DMS153 treated with DMSO at 0.1 percent for 48 hours (cell line): ENCODE data around the gene FSIP1.

ENCODE experiments used
- DNase-seq: peaks from one replicate; lab custom pipeline; 2025; ENCODE audit not compliant: unreplicated experiment; lab: John Stamatoyannopoulos, UW

FSIP1 gene

DNA sequence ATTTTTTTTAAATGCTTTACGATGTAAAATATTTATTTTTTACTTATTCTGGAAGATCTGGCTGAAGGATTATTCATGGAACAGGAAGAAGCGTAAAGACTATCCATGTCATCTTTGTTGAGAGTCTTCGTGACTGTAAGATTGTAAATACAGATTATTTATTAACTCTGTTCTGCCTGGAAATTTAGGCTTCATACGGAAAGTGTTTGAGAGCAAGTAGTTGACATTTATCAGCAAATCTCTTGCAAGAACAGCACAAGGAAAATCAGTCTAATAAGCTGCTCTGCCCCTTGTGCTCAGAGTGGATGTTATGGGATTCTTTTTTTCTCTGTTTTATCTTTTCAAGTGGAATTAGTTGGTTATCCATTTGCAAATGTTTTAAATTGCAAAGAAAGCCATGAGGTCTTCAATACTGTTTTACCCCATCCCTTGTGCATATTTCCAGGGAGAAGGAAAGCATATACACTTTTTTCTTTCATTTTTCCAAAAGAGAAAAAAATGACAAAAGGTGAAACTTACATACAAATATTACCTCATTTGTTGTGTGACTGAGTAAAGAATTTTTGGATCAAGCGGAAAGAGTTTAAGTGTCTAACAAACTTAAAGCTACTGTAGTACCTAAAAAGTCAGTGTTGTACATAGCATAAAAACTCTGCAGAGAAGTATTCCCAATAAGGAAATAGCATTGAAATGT is 186.1 kb downstream of the FSIP1 start:
- DNase-seq, result no peak

DNA sequence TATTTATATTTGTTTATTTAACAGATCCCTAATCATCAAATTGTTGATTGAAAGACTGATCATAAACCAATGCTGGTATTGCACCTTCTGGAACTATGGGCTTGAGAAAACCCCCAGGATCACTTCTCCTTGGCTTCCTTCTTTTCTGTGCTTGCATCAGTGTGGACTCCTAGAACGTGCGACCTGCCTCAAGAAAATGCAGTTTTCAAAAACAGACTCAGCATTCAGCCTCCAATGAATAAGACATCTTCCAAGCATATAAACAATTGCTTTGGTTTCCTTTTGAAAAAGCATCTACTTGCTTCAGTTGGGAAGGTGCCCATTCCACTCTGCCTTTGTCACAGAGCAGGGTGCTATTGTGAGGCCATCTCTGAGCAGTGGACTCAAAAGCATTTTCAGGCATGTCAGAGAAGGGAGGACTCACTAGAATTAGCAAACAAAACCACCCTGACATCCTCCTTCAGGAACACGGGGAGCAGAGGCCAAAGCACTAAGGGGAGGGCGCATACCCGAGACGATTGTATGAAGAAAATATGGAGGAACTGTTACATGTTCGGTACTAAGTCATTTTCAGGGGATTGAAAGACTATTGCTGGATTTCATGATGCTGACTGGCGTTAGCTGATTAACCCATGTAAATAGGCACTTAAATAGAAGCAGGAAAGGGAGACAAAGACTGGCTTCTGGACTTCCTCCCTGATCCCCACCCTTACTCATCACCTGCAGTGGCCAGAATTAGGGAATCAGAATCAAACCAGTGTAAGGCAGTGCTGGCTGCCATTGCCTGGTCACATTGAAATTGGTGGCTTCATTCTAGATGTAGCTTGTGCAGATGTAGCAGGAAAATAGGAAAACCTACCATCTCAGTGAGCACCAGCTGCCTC is 187.1 kb downstream of the FSIP1 start:
- no peak for DNase-seq

DNA sequence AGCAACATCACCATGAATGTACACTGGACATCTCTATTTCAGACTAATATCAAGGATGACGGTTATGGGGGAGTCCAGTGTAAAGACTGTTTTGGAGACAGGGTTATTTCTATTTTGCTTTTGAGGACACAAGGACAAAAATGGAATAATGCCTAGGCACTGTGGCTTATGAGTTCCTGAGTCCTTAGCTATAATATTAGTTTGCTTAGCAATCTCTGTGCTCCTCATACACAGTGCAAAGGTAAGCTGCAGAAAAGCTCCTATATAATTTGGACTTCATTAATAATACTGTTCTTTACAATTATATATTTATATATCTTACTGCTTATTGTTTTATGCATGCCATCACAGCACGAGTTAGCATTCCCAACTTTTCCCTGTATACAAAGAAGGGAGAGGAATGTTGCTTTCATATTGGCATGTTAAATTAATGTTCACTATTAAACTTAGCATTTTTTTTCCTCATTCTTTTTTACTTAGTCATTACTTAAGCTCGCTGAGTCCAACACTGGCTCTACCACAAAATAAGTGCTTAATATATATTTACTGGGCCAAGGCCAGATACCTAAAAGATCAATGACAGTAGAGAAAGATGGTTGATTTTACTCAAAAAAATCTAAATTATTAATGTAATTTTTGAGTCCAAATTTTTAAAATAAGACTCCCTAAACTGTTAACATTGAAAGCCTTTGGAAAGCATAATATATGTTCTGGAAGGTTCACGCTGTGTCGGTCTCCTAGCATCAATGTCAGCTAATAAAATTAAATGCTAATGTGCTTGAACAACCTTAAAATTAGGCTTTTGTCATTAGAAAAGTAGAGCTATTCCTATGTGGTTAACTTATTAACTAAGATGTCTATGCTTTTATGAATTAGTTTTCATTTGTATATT is 187.9 kb downstream of the FSIP1 start:
- no peak for DNase-seq

DNA sequence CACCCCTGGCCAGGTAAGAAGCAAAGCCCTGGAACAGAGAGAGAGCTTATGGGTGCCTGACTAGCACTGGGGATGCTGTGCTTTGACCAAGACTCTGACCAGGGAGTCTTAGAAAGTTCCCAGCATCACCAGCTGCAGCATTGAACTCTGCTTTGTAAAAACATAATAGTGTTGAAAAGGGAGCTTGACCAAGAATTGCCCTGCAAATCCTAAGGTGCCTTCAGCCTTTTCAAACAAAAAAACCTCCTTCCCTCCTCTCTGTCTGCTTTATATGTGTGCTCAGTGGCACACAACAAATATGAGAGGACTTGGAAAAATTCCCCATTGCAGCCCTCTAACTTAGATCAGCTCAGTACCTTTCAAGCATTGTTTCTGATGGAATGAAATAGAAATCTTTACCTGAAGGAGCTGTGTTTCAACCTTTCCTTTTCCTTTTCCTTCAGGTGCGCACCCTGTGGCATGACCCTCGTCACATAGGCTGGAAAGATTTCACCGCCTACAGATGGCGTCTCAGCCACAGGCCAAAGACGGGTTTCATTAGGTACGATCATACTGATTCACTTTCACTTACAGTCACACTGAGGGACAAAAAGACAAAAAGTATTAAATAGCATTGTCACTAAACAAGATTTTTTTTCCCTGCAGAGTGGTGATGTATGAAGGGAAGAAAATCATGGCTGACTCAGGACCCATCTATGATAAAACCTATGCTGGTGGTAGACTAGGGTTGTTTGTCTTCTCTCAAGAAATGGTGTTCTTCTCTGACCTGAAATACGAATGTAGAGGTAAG is 188.8 kb downstream of the FSIP1 start:
- DNase-seq, result no peak

DNA sequence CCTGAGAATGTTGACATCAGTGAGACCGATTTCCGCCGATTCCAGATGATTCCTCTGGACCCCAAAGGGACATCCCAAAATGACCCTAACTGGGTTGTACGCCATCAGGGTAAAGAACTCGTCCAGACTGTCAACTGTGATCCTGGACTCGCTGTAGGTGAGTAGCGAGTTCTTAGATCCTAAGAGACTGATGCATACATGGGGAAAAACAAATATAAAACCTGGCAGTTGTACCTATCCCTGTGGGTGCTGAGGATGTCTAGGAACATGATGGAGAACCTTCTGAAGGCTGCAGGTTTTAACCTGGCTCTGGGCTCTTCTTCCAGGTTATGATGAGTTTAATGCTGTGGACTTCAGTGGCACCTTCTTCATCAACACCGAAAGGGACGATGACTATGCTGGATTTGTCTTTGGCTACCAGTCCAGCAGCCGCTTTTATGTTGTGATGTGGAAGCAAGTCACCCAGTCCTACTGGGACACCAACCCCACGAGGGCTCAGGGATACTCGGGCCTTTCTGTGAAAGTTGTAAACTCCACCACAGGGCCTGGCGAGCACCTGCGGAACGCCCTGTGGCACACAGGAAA is 189.5 kb downstream of the FSIP1 start:
- no peak for DNase-seq

DNA sequence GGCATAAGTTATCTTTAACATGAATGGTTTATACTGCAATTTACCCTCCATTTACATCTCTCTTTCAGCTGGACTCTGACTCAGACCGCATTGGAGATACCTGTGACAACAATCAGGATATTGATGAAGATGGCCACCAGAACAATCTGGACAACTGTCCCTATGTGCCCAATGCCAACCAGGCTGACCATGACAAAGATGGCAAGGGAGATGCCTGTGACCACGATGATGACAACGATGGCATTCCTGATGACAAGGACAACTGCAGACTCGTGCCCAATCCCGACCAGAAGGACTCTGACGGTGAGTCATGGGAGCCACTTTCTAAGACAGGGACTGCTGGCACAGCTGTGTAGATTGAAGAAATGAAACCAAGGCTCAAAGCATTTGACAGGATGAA is 190.1 kb downstream of the FSIP1 start:
- no peak for DNase-seq

DNA sequence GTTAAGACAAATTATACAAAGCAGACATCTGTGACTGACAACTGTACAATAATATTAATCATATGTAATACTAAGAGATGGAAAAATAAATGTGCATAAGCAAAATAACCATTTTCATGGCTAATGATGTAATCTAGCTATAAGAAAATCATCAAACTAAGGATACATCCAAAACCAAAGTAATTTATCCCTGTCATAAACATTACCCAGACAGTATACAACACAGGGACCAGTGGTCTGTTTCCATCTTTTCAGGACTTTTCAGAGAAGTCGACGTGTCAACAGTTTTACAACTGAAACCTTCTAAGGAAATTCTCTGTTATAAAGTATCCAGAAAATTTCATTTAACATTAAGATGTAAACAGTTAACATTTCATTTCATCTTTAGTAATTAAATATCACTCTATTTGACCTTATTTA is 190.7 kb downstream of the FSIP1 start:
- no peak for DNase-seq

DNA sequence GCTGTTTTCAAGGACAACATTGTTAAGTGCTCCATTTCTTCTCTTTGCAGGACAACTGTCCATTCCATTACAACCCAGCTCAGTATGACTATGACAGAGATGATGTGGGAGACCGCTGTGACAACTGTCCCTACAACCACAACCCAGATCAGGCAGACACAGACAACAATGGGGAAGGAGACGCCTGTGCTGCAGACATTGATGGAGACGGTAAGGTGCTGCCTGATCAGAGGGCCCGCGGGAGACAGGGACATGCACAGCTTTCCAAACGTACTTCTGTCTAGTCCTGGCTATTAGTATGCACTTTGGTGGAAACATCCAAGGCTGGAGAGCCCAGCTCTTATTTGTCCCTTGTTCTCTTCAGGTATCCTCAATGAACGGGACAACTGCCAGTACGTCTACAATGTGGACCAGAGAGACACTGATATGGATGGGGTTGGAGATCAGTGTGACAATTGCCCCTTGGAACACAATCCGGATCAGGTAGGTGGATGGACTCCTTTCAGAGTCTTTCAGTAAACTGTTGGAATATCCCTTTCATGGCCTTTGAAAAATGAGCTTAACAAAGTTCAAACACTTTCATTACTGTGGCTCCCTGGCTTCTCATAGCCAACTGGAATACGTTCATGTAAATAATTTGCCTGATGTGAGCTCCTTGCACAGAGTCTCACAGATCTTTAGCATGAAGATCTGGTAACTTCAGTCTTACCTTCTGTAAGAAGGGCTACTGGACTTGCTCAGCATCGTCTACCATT is 191.3 kb downstream of the FSIP1 start:
- DNase-seq, result no peak

DNA sequence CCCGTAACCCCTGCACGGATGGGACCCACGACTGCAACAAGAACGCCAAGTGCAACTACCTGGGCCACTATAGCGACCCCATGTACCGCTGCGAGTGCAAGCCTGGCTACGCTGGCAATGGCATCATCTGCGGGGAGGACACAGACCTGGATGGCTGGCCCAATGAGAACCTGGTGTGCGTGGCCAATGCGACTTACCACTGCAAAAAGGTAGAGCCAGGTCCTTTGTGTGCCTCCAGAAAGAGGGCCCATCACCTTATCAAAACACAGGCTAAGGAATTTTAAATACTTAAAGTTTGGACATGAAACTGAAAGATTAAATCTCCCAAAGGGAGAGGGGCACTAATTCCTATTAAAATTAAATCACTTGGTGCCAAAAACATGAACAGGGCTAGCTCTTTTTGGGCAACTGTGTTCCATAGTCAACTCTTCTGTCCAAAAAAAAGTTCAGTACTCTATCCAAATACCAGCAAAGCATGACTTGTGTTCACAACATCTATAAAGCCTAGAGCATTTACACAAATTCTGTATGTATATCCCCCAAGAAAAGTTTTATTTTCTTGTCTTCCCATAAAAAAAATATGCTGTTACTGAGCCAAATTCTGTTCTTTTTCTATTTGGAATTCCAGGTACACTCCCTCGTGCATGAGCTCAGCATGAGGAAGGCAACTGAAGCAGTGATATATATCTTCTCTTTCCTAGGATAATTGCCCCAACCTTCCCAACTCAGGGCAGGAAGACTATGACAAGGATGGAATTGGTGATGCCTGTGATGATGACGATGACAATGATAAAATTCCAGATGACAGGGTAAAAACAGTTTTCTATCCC is 192.6 kb downstream of the FSIP1 start:
- no peak for DNase-seq

DNA sequence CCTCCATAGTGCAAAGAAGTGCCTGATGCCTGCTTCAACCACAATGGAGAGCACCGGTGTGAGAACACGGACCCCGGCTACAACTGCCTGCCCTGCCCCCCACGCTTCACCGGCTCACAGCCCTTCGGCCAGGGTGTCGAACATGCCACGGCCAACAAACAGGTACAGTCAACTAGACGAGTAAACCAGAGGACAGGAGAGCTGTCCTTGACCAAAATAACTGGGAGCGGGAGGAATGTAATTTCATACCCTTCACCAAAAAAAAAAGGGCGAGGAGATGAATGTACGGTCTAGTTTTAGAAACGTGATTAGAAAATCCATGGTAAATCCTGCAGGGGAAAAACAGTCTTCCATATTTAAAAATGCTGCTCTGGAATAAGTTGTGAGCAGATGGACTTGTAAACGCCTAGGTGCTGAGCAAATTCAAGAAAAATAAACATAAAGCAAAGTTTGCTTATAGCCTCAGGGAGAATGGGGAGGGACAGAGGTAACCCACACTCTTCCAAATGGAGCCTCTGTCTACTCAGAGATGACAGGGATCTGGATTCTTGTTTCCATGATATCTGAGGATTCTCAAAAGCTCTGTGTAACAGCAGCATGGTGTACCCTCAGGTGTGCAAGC is 193.3 kb downstream of the FSIP1 start:
- no peak for DNase-seq

DNA sequence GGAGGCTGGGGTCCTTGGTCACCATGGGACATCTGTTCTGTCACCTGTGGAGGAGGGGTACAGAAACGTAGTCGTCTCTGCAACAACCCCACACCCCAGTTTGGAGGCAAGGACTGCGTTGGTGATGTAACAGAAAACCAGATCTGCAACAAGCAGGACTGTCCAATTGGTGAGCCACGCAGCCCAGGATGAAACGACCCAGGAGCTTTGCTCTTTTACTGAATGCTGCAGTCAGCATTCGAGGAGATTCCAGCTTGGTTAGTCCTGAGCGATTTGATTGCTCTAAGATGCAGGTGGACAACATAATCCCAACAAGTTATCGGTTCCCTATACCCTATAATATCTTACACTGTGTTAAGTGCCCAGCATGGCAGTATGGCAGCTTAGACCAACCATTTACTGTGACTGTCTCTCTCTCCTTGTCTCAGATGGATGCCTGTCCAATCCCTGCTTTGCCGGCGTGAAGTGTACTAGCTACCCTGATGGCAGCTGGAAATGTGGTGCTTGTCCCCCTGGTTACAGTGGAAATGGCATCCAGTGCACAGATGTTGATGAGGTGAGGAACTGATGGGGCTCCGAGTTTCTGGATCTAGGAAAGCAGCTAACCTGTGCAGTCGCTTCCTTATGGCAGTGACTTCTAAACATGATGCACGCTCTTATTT is 194.0 kb downstream of the FSIP1 start:
- DNase-seq, result no peak

DNA sequence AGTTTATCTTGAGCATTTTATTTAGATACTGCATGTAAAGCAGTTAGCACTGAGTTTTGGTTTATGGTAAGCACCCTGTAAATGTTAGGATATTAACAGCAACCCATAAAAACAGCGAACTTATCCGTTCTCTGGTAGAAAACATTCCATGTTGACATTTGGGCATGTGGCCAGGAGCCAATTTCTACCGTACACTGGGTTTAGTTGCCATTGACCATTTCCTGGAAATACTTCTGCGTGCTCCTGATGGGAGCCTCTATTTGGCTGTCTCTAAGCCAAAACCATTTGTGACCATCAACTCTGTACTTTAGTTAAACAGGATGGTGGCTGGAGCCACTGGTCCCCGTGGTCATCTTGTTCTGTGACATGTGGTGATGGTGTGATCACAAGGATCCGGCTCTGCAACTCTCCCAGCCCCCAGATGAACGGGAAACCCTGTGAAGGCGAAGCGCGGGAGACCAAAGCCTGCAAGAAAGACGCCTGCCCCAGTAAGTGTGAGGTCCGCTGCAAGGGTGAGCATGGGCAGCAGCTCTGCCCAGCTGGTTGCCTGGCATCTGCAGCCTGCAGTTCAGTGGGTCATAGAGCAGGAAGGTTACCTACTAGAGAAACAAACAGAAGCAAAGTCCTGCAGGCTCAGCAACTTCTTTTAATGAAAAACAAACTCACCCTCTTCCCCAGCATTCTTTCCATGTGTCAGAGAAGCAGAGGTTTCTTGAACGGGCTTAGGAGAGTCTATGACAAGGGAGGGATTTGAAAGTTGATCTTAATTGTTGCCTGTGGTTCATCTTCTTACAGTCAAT is 194.7 kb downstream of the FSIP1 start:
- no peak for DNase-seq

DNA sequence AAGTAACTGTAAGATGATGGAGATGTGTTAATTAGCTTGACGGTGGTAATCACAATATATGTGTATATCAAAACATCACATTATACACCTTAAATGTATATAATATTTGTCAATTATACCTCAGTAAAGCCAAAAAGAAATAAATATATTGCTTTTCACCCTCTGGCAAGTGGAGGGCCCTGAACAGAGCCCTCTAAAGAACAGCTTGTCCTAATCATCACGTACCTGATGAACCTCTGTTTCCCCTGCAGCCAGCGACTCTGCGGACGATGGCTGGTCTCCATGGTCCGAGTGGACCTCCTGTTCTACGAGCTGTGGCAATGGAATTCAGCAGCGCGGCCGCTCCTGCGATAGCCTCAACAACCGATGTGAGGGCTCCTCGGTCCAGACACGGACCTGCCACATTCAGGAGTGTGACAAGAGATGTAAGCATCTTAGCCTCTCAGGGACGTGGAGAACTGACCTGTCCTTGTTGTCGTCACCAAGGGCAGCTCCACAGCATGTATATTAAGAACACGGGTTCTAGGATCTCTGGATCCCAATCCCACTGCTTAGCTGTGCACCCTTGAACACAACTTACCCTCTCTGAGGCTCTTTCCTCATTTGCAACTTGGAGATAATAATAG is 195.4 kb downstream of the FSIP1 start:
- DNase-seq, result no peak

DNA sequence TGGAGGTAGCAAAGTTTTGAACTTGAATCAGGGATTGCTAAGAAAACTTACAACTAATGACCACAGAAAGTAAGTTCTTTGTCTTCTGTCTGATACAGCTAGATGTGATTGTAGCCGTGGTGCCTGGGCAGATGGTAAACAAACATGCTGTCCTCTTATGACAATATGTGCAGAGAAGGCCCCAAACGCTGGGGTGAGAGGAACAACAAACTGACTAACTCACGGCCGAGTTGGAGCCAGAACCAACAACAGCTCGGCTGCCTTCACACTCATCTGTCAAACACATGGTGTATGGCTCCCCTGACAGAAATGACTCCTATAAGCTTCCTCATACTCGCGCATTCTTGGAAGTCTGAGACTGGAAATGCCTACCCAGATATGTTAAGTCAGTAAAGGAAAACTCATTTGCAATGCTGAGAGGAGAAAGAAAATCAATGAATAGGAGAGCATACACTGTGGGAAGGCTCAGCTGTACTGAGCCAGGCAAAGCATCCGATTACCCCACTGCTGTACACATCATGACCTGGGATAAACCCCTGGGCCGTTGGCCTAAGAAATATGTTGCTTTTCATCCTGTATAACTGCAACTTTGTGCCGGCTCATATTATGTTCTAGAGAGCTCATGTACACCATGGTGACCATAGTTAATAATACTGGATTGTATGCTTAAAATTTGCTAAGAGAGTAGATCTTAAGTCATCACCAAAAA is 196.1 kb downstream of the FSIP1 start:
- DNase-seq, result no peak

DNA sequence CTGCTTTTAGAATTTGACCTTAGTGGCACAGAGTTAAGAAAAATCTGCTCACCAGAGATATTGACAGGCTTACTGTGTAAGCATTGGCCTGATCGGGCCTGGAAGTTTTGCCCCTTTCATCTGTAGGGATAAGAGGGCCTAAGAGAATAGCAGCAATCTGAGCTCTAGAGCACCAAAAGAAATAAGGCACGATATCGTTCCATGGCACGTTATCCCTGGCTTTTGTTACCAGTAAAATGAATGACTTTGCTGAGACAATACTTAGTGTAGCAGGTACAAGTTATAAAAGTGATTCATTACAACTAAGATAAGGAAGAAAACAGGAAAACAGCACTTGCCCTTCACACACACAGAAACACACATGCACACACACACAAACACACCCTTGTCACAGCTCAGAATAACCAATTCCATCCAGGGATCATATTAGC is 196.8 kb downstream of the FSIP1 start:
- DNase-seq, result no peak

DNA sequence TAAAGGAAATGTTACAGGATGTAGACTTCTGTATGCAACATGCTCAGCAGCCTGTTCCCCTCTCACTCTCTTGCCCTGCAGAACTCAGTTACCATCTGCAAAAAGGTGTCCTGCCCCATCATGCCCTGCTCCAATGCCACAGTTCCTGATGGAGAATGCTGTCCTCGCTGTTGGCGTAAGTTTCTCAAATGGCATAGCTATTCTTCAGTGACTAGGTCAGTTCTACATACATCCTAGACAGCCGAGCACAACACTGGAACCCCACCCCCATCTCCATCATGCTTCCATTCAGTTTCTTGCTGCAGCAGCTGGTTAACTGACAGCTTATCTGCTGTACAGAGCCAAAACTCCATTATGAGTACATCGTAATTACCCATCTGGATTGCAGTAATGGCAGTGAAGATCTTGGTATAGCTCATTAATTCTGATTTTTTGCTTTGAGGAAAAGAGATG is 197.2 kb downstream of the FSIP1 start:
- no peak for DNase-seq
